ENCODE data around the gene PPIP5K2.
"Not testable (repeated sequence)": the region's sequence is repeated elsewhere in the genome, so short reads cannot be mapped to it uniquely, and the experiment has no call there.

The PPIP5K2 gene

GRCh38 chr5:103209065-103209464 is 89.0 kb downstream of the PPIP5K2 start:
- DNase-seq = no peak

- DNase-seq = no peak
Observed at GRCh38 chr5:103210952-103211351, 90.9 kb downstream of the PPIP5K2 start.

- DNase-seq = no peak
Observed at GRCh38 chr5:103211576-103212561, 91.8 kb downstream of the PPIP5K2 start.

GRCh38 chr5:103216137-103216536 is 96.0 kb downstream of the PPIP5K2 start:
- no peak for DNase-seq

GRCh38 chr5:103216697-103217096 is 96.6 kb downstream of the PPIP5K2 start:
- DNase-seq = no peak

- no peak for DNase-seq
Observed at GRCh38 chr5:103217101-103217500, 97.0 kb downstream of the PPIP5K2 start.

GRCh38 chr5:103218164-103218563 is 98.1 kb downstream of the PPIP5K2 start:
- DNase-seq = no peak

- DNase-seq = not testable (repeated sequence)
Observed at GRCh38 chr5:103219074-103219473, 99.0 kb downstream of the PPIP5K2 start.

- no peak for DNase-seq
Observed at GRCh38 chr5:103223031-103223955, 103.2 kb downstream of the PPIP5K2 start.

GRCh38 chr5:103224118-103224893 is 104.2 kb downstream of the PPIP5K2 start:
- DNase-seq = peak; percentile 7

GRCh38 chr5:103224894-103225246 is 104.8 kb downstream of the PPIP5K2 start:
- DNase-seq = no peak

- DNase-seq = no peak
Observed at GRCh38 chr5:103228061-103228460, 108.0 kb downstream of the PPIP5K2 start.

- no peak for DNase-seq
Observed at GRCh38 chr5:103228588-103228987, 108.5 kb downstream of the PPIP5K2 start.

GRCh38 chr5:103232393-103232999 is 112.4 kb downstream of the PPIP5K2 start:
- no peak for DNase-seq

GRCh38 chr5:103234239-103234975 is 114.3 kb downstream of the PPIP5K2 start:
- no peak for DNase-seq

GRCh38 chr5:103235891-103236290 is 115.8 kb downstream of the PPIP5K2 start:
- no peak for DNase-seq

GRCh38 chr5:103237778-103238177 is 117.7 kb downstream of the PPIP5K2 start:
- DNase-seq = no peak

GRCh38 chr5:103243665-103244064 is 123.6 kb downstream of the PPIP5K2 start:
- no peak for DNase-seq

GRCh38 chr5:103244398-103244797 is 124.3 kb downstream of the PPIP5K2 start:
- DNase-seq = no peak

- no peak for DNase-seq
Observed at GRCh38 chr5:103245761-103246160, 125.7 kb downstream of the PPIP5K2 start.

- DNase-seq = no peak
Observed at GRCh38 chr5:103247118-103247517, 127.0 kb downstream of the PPIP5K2 start.

GRCh38 chr5:103249068-103249467 is 129.0 kb downstream of the PPIP5K2 start:
- no peak for DNase-seq

Measured in stimulated activated CD4-positive, alpha-beta T cell treated with anti-CD3 and anti-CD28 coated beads, Interleukin-12 subunit alpha, Interleukin-12 subunit beta, amount 100 ng/mL, for 4 hours (primary cell).